GM12865 (cell line): ENCODE results near the gene SERPINB1.
"Not testable (repeated sequence)": the region's sequence is repeated elsewhere in the genome, so short reads cannot be mapped to it uniquely, and the experiment has no call there.

Source experiments
- DNase-seq: peaks from one replicate; pipeline ENCODE4 v3.0.0; 2010; ENCODE audit warnings: low read depth
- H3K4me3 ChIP-seq: 2 replicates; pipeline ENCODE4 v1.5.1; 2011; ENCODE audit warnings: mild to moderate bottlenecking, low read depth, low read length, control low read depth
- TF ChIP-seq, protein P1 (sequence below): IDR thresholded peaks from 2 replicates; pipeline ENCODE4 v1.5.1; 2011; ENCODE audit warnings: low read length, control low read depth, low read depth, inconsistent platforms; ENCODE audit not compliant: insufficient read depth; ENCODE audit errors: missing control alignments

SERPINB1 gene

DNA sequence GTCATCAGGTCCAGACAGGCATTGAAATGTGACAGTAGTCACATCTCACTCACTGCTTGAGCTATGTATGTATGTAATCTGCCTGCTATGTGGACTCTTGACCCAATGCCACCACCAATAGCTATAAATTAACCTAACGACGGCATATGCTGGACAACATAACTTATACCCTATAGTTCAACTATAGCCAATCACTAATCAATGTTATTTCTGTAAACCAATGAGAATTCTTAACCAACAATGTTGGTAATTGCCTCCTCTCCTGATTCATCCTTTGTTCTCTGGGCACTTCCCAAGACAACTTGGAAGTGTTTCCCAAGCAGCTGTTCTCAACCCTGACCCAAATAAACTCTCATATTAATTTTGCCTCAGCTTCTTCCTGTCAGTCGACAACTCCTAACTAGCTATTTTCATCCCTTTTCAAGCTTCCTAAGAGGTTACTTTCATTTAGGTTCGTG lies 24.1 kb upstream of the SERPINB1 start:
- H3K4me3 ChIP-seq: peak overlapping the region; percentile 15; the same call in 1 of the 2 replicates

DNA sequence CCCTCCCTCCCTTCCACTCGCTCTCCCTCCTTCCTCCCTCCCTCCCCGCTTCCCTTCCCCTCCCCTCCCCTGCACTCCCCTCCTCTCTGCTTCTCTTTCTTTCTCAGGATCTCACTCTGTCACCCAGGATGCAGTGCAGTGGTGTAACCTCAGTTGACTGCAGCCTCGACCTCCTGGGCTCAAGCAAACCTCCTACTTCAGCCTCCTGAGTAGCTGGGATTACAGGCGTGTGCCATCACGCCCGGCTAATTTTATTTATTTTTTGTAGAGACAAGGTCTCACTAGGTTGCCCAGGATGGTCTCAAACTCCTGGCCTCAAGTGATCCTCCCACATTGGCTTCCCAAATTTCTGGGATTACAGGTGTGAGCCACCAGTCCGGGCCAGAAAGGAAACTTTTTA lies 23.6 kb upstream of the SERPINB1 start:
- H3K4me3 ChIP-seq: no peak overlapping the region
- TF ChIP-seq, protein P1, sequence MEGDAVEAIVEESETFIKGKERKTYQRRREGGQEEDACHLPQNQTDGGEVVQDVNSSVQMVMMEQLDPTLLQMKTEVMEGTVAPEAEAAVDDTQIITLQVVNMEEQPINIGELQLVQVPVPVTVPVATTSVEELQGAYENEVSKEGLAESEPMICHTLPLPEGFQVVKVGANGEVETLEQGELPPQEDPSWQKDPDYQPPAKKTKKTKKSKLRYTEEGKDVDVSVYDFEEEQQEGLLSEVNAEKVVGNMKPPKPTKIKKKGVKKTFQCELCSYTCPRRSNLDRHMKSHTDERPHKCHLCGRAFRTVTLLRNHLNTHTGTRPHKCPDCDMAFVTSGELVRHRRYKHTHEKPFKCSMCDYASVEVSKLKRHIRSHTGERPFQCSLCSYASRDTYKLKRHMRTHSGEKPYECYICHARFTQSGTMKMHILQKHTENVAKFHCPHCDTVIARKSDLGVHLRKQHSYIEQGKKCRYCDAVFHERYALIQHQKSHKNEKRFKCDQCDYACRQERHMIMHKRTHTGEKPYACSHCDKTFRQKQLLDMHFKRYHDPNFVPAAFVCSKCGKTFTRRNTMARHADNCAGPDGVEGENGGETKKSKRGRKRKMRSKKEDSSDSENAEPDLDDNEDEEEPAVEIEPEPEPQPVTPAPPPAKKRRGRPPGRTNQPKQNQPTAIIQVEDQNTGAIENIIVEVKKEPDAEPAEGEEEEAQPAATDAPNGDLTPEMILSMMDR: no peak
- DNase-seq: no peak

More for the DNA sequence above, 24.1 kb upstream of the SERPINB1 start:
- no peak for DNase-seq
- TF ChIP-seq, protein P1: no peak

DNA sequence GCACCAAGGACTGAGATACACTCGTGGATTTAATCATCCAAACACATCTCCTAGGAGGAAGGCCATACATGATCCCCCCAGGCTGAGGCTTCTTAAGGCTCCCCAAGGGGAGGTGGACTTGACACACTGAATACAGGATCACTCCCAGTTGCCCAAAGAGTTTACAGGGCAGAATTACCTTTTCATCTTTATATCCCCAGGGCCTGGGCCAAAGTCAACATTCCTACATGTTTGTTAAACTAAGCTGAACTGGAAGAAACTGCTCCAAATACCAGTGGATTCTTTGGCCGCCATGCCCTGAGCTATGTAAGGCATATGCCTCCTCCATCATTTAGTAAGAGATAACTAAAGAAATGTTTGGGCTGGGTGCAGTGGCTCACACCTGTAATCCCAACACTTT lies 22.2 kb upstream of the SERPINB1 start:
- TF ChIP-seq, protein P1: no peak
- H3K4me3 ChIP-seq: no peak overlapping the region
- DNase-seq: no peak

DNA sequence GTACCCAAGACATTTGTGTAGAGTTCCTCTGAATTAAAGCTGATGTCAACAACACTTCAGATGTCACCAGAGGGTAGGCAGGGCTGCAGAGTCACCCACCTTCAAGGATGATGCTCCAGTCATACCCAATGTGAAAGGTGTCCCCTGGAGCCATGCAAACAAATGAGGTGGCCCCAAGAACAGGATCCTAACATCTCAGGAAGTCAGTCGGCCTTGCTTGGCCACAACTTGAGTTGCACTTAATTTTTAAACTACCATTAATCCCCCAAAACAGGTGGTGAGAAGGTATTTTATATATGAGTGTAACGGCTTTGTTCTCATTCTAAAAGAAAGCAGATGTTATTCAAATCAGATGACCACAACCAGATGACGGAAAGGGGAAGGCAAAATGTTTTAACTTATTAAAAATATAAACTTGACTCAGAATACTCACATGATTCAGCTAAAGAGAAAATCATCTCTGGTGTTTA lies 21.1 kb upstream of the SERPINB1 start:
- no peak overlapping the region for H3K4me3 ChIP-seq
- TF ChIP-seq, protein P1: no peak
- DNase-seq: peak; percentile 94

DNA sequence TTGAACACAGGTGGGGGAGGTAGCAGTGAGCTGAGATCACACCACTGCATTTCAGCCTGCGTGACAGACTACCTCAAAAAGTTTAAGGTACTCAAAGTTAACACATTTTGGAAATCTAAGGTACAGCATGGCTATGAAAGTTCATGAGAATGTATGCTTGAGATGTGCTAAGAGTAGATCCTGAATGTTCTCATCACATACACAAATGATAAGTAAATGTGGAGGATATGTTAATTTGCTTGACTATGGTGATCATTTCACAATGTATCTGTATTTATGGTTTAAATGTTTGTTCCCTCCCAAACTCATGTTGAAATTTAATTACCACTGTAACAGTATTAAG lies 20.1 kb upstream of the SERPINB1 start:
- no peak overlapping the region for H3K4me3 ChIP-seq
- DNase-seq: no peak
- TF ChIP-seq, protein P1: no peak

DNA sequence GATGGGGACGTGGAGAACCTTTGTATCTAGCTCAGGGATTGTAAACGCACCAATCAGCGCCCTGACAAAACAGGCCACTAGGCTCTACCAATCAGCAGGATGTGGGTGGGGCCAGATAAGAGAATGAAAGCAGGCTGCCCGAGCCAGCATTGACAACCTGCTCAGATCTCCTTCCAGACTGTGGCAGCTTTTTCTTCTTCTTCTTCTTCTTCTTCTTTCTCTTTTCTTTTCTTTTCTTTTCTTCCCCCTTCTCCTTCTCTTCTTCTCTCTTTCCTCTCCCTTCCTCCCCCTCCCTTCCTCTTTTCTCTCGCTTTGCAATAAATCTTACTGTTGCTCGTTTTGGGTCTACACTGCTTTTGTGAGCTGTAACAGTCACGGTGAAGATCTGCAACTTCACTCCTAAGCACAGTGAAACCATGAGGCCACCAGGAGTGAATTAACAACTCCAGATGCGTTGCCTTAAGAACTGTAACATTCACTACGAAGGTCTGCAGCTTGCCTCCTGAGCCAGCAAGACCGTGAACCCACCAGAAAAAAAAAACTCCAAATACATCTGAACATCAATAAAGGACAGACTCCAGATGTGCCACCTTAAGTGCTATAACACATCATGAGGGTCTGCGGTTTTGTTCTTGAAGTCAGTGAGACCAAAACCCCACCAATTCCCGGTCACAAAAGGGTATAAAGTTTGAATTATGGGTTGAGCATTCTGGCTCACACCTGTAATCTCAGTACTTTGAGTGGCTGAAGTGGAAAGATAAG lies 19.6 kb upstream of the SERPINB1 start:
- no peak overlapping the region for H3K4me3 ChIP-seq
- peak; percentile 85 for DNase-seq
- TF ChIP-seq, protein P1: no peak

DNA sequence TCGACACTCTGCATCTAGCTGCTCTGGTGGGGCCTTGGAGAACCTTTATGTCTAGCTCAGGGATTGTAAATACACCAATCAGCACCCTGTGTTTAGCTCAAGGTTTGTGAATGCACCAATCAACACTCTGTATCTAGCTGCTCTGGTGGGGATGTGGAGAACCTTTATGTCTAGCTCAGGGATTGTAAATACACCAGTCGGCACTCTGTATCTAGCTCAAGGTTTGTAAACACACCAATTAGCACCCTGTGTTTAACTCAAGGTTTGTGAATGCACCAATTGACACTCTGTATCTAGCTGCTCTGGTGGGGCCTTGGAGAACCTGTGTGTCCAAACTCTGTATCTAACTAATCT lies 19.0 kb upstream of the SERPINB1 start:
- DNase-seq, H3K4me3 ChIP-seq: not testable (repeated sequence)

DNA sequence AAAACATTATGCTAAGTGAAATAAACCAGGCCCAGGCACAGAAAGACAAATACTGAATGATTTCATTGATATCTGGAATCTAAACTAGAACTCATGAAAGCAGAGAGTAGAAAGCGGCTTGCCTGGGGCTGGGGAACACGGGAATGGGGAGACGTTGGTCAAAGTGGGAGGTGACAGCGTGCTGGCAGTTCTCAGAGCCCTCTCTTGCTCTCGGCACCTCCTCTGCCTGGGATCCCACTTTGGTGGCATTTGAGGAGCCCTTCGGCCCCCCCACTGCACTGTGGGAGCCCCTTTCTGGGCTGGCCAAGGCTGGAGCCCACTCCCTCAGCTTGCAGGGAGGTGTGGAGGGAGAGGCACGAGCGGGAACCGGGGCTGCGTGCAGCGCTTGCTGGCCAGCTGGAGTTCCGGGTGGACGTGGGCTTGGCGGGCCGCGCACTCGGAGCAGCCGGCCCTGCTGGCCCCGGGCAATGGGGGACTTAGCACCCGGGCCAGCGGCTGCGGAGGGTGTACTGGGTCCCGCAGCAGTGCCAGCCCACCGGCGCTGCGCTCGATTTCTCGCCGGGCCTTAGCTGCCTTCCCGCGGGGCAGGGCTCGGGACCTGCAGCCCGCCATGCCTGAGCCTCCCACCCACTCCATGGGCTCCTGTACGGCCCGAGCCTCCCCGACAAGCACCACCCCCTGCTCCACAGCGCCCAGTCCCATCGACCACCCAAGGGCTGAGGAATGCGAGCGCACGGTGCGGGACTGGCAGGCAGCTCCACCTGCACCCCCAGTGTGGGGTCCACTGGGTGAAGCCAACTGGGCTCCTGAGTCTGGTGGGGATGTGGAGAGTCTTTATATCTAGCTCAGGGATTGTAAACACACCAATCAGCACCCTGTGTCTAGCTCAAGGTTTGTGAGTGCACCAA lies 18.4 kb upstream of the SERPINB1 start:
- H3K4me3 ChIP-seq, DNase-seq: not testable (repeated sequence)
